CD4-positive, alpha-beta T cell treated with Interferon gamma for 1 hour (primary cell): ENCODE data around the gene ITGA2B.
A peak's percentile ranks its signal among the peaks of the same experiment; 100 is the strongest.
"Not testable (repeated sequence)": the region's sequence is repeated elsewhere in the genome, so short reads cannot be mapped to it uniquely, and the experiment has no call there.

Experiments used
- DNase-seq: peaks from one replicate; pipeline ENCODE4 v3.0.0-alpha.2; 2020

Gene ITGA2B

DNA sequence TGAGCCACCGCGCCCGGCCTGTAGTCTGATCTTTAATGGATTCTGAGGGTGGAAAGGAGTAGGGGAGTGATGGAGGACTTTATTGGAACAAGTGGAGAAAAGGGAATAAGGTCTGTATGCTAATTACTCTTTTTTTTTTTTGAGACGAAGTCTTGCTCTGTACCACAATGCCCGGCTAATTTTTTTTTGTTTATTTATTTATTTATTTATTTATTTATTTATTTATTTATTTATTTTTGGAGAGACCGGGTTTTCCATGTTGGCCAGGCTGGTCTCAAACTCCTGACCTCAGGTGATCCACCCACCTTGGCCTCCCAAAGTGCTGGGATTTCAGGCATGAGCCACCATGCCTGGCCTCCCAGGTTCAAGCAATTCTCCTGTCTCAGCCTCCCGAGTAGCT is 59.9 kb downstream of the ITGA2B start:
- DNase-seq, result not testable (repeated sequence)

DNA sequence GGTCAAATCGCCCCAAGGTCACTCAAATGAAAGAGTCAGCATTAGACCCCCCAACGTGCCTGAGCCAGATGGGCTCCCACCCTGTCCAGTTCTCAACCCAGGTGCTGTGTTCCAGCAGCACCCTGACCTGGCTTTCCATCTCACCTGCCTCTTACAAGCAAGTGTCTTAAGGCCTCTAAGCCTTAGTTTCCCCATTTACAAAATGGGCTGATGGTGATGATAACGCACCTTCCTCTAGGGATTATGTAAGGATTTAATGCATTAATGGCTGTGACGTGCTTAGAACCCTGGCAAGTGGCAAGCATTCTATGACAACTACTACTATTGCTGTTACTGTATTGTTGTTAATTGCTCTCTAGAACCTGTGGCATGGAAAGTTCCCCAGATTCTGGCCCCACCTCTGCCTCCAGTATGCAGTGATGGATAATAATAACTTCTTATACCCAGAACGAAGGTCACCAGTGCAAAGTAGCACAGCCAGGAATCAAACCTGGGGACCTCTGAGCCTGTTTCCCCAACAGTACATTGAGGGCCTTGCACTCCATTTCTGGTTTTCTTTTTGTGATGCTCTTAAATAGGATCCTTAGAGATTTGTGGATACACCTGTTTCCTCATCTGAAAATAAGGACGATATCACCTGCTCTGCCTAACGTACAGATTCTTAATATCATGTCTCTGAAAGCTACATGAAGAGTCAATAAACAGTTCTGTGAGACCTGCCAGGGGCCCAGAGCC is 61.6 kb downstream of the ITGA2B start:
- no peak for DNase-seq

DNA sequence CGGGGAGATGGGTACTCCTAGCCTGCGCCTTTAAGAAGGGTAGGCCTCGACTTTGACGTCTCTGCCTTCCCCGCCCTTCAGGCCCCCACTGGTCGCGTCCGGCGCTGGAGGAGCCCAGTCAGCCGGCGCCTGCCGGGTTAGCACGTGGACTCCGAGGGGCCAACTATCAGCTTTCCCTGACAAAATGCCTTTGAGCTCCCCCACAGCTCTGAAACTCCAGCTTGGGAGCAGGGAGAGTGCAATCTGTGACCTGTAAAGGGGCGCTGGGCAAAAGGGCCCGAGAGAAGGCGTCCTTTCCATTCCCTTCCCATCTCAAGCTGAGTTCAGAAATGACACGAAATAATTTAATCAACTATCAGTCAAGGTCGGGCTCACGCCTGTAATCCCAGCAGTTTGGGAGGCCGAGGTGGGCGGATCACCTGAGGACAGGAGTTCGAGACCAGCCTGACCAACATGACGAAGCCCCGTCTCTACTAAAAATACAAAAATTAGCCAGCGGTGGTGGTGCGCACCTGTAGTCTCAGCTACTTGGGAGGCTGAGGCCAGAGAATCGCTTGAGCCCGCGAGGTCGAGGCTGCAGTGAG is 62.5 kb downstream of the ITGA2B start:
- DNase-seq, result peak; percentile 96

DNA sequence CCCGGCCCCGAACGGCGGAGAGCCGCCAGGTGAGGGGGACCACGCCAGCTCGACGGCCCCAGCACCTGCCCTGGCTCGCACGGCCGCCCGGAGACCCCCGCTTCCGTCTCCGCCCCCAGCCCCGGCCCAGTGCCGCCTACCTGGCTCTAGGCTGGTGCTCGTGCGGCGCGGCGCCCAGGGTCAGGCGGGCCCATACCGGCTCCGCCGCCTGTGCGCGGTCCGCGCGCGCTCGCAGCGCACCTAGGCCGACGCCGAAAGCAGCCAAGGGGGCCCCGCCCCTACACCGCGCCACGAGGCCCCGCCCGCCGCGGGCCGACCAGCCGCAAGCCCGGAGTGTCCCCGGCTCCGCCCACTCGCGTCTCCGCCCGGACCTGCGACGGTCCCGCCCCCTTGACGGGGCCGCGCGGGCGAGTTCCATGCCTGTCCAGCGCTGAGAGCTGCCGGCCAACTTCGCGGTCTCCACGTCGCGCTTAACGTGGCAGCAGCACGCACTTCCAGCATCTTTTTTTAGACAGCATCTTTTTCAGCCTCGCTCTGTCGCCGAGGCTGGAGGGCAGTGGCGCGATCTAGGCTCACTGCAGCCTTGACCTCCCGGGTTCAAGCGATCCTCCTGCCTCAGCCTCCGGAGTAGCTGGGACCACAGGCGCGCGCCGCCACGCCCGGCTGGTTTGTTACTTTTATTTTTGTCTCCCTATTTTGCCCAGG is 64.7 kb downstream of the ITGA2B start, which contains the start of gene SLC25A39:
SLC25A39 (minus strand) TSS at position 253 of the 705 bp plus-strand sequence. CDS start 1,261 bp downstream, outside the sequence.
- DNase-seq, result peak; percentile 93

DNA sequence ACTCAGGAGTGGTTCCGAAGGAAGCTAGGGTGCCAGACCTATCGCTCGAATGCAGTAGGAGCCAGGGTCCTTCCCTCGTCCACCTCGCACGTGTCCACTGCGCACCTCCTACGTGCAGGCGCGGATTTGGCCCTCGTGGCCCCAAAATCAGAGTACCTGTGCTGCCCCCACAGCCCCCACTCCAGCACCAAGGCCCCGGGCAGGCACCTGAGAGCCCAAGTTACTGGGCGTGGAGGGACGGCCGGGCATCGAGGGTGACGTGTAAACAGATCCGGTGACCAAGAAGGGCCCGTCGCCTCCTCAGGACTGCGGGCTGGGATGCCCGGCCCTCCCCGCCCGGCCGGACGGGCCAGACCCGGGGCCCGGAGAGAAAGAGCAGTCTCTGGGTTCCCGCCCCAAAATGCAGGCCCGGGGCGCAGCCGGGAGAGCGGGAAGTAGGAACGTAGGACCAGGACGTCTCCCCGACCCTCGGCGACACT is 65.3 kb downstream of the ITGA2B start:
- DNase-seq, result no peak

DNA sequence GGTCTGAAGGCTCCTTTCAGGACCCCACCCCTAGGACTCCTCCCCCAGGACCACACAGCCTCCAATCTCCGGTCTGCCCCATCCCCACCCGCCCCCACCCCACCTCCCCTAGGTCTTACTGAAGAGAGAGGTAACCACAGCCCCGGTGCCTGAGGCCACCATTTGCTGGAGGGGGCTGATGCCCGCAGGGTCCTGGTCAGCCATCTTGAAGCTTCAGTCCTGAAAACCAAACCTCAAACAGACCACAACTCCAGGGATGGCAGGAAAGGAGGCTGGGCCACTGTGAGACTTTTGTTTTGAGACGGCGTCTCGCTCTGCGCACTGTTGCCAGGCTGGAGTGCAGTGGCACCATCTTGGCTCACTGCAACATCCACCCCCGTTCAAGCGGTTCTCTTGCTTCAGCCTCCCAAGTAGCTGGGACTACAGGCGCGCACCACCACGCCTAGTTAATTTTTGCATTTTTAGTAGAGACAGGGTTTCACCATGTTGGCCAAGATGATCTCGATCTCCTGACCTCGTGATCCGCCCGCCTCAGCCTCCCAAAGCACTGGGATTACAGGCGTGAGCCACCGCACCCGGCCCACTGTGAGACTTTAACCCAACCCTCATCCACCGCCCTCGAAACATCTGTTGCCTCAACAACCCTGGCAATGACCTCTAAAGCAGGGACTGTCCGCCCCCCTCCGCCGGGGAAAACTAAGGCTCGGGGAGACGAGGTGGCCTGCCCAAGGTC is 65.9 kb downstream of the ITGA2B start:
- DNase-seq, result no peak

DNA sequence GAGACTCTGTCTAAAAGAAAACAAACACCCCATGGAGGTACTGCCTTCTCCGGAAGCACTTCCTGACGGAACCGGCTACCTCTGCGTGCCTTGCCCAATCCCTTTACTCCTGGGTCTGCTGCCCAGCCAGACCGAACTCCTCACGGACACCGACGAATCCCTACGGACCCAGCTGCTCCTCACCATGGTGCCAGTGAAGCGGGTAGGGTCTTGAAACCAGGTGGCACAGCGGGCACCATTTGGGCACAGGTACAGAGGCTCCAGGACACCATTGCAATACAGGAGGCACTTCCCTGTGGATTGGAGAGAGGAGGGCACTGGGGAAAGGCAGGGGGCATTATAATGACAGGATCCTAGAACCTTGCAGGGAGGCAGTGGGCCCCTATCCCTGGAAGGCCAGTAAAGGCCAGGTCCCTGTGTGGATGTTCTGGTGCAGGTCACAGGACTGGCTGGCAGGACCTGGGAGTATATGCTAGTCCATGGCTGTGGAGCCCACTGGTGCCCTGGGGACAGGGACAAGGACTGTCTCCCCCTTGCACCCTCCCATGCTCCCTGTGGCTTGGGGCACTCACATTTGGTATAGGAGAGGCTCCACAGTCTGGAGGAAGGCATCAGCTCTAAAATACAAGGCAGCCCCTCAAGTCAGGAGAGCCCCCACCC is 67.1 kb downstream of the ITGA2B start:
- no peak for DNase-seq
